ENCODE results near the gene CASP4. TPM values are rescaled to one million over a fixed set of nuclear protein-coding genes. Genes with fewer than 3 reads are reported as not detected.
"Not testable (repeated sequence)": the region's sequence is repeated elsewhere in the genome, so short reads cannot be mapped to it uniquely, and the experiment has no call there.

Gene CASP4
- polyA plus RNA-seq, 1 donor from 2014 or later, result not detected

GRCh38 chr11:104934594-104934993, 33.8 kb downstream of the CASP4 start:
- H3K9me2 ChIP-seq (ENCODE audit: insufficient read depth, low read length), result no peaks in the 10 kb centered on the region
- H3K4me2 ChIP-seq (ENCODE audit: low read length), result no peak overlapping the region
- H3K36me3 ChIP-seq (ENCODE audit: insufficient read depth, low read length), result no peaks in the 10 kb centered on the region
- H3K79me2 ChIP-seq (replicated peaks; ENCODE audit: insufficient read depth, low read length), result no peaks in the 10 kb centered on the region
- H3K27ac ChIP-seq (ENCODE audit: low read length), result no peak overlapping the region
- no peaks in the 10 kb centered on the region for H3F3A ChIP-seq (ENCODE audit: insufficient read depth, low read length, poor library complexity, severe bottlenecking)
- H3K27me3 ChIP-seq (ENCODE audit: insufficient read depth, low read depth, low read length), result no peaks in the 10 kb centered on the region
- no peak overlapping the region for H3K9ac ChIP-seq (ENCODE audit: low read length)
- no peaks in the 10 kb centered on the region for H3K9me3 ChIP-seq (ENCODE audit: low read length)
- no peak overlapping the region for H3K4me3 ChIP-seq (ENCODE audit: low read length)
- H4K20me1 ChIP-seq (ENCODE audit: insufficient read depth), result no peaks in the 10 kb centered on the region
- no peak overlapping the region for H2AFZ ChIP-seq (ENCODE audit: low read depth, low read length)
- no peak for TF ChIP-seq EP300 (conservative IDR thresholded peaks at IDR 0.05; ENCODE audit: poor library complexity, severe bottlenecking)
- no peak for TF ChIP-seq EZH2 (IDR thresholded peaks at IDR 0.05; ENCODE audit: borderline replicate concordance, insufficient read depth, low read length, poor library complexity, severe bottlenecking)
- no peak for TF ChIP-seq SMC3 (conservative IDR thresholded peaks at IDR 0.05; ENCODE audit: poor library complexity)
- no peak for TF ChIP-seq RAD21 (conservative IDR thresholded peaks at IDR 0.05)
- no peak for TF ChIP-seq CTCF (IDR thresholded peaks at IDR 0.05; ENCODE audit: poor library complexity, severe bottlenecking)
- no peak for TF ChIP-seq REST (IDR thresholded peaks at IDR 0.05; ENCODE audit: borderline replicate concordance)
- no peak for TF ChIP-seq TAF1 (IDR thresholded peaks at IDR 0.05; ENCODE audit: low read depth)
- TF ChIP-seq MXI1 (conservative IDR thresholded peaks at IDR 0.05; ENCODE audit: poor library complexity, severe bottlenecking), result no peak
- TF ChIP-seq POLR2AphosphoS5 (IDR thresholded peaks at IDR 0.05), result no peak

- H3K27me3 ChIP-seq (ENCODE audit: insufficient read depth, low read depth, low read length); H3K36me3 ChIP-seq (ENCODE audit: insufficient read depth, low read length); H4K20me1 ChIP-seq (ENCODE audit: insufficient read depth); H3K9ac ChIP-seq (ENCODE audit: low read length); H3K4me2 ChIP-seq (ENCODE audit: low read length); H3K9me3 ChIP-seq (ENCODE audit: low read length); H3F3A ChIP-seq (ENCODE audit: insufficient read depth, low read length, poor library complexity, severe bottlenecking); H3K79me2 ChIP-seq (replicated peaks; ENCODE audit: insufficient read depth, low read length); H3K4me3 ChIP-seq (ENCODE audit: low read length); H2AFZ ChIP-seq (ENCODE audit: low read depth, low read length); H3K9me2 ChIP-seq (ENCODE audit: insufficient read depth, low read length); H3K27ac ChIP-seq (ENCODE audit: low read length): not testable (repeated sequence)
These were observed 34.3 kb downstream of the CASP4 start for GRCh38 chr11:104934073-104934472.

- H3K4me3 ChIP-seq (ENCODE audit: low read length), result no peak overlapping the region
- no peaks in the 10 kb centered on the region for H3F3A ChIP-seq (ENCODE audit: insufficient read depth, low read length, poor library complexity, severe bottlenecking)
- H2AFZ ChIP-seq (ENCODE audit: low read depth, low read length), result no peak overlapping the region
- H3K9me3 ChIP-seq (ENCODE audit: low read length), result no peaks in the 10 kb centered on the region
- H3K4me2 ChIP-seq (ENCODE audit: low read length), result no peak overlapping the region
- H3K9ac ChIP-seq (ENCODE audit: low read length), result no peak overlapping the region
- no peaks in the 10 kb centered on the region for H3K79me2 ChIP-seq (replicated peaks; ENCODE audit: insufficient read depth, low read length)
- H4K20me1 ChIP-seq (ENCODE audit: insufficient read depth), result no peaks in the 10 kb centered on the region
- H3K27ac ChIP-seq (ENCODE audit: low read length), result no peak overlapping the region
- H3K27me3 ChIP-seq (ENCODE audit: insufficient read depth, low read depth, low read length), result no peaks in the 10 kb centered on the region
- no peaks in the 10 kb centered on the region for H3K9me2 ChIP-seq (ENCODE audit: insufficient read depth, low read length)
- no peak for TF ChIP-seq EZH2 (IDR thresholded peaks at IDR 0.05; ENCODE audit: borderline replicate concordance, insufficient read depth, low read length, poor library complexity, severe bottlenecking)
- TF ChIP-seq REST (IDR thresholded peaks at IDR 0.05; ENCODE audit: borderline replicate concordance), result no peak
- no peak for TF ChIP-seq TAF1 (IDR thresholded peaks at IDR 0.05; ENCODE audit: low read depth)
- H3K36me3 ChIP-seq (ENCODE audit: insufficient read depth, low read length), result no peaks in the 10 kb centered on the region
These were observed 39.6 kb downstream of the CASP4 start for GRCh38 chr11:104928811-104929210.

Data from neural cell (in vitro differentiated cells).